Nephron (organoid): ENCODE measurements around the gene STRN4.

Experiments
- H3K27ac Mint-ChIP-seq, 3 experiments: 2 replicates each; pipeline ENCODE4 v1.8.0; 2020; ENCODE audit warnings: mixed read lengths in 3 of 3, mild to moderate bottlenecking in 2 of 3, moderate library complexity in 1 of 3
- H3K27me3 Mint-ChIP-seq: 2 replicates; pipeline ENCODE4 v1.8.0; 2021; ENCODE audit warnings: low read depth, mild to moderate bottlenecking, moderate library complexity, mixed read lengths
- H3K36me3 Mint-ChIP-seq: 2 replicates; pipeline ENCODE4 v1.8.0; 2020; ENCODE audit warnings: low read depth, mixed read lengths
- H3K4me1 Mint-ChIP-seq: 2 replicates; pipeline ENCODE4 v1.8.0; 2020; ENCODE audit warnings: mixed read lengths
- H3K4me3 Mint-ChIP-seq, 3 experiments: 2 replicates each; pipeline ENCODE4 v1.8.0; 2020; ENCODE audit warnings: mild to moderate bottlenecking in 3 of 3, mixed read lengths in 3 of 3, moderate library complexity in 2 of 3
- H3K9me3 Mint-ChIP-seq: 2 replicates; pipeline ENCODE4 v1.8.0; 2020; ENCODE audit warnings: mixed read lengths
- TF ChIP-seq, protein P1 (sequence below), 3 experiments: fragments of 200-600 bp; sonication (generic); IDR thresholded peaks; one replicate each; pipeline ENCODE4 v1.5.0; 2021; ENCODE audit warnings: antibody characterized with exemption in 3 of 3; ENCODE audit not compliant: unreplicated experiment in 3 of 3

Gene STRN4

GRCh38 chr19:46787331-46788261 is 41.3 kb upstream of the STRN4 start:
- Mint-ChIP-seq H3K4me1 (peaks cover 50% of the 10 kb centered on the region), H3K27me3 (peaks cover 6% of the 10 kb centered on the region), H3K9me3 (no peaks in the 10 kb centered on the region), H3K4me3 (peak overlapping the region; percentile 93 to 97 (median 94)), H3K27ac (peak overlapping the region; percentile 95 to 96 (median 95)), H3K36me3 (peaks cover 4% of the 10 kb centered on the region)
- TF ChIP-seq, protein P1, sequence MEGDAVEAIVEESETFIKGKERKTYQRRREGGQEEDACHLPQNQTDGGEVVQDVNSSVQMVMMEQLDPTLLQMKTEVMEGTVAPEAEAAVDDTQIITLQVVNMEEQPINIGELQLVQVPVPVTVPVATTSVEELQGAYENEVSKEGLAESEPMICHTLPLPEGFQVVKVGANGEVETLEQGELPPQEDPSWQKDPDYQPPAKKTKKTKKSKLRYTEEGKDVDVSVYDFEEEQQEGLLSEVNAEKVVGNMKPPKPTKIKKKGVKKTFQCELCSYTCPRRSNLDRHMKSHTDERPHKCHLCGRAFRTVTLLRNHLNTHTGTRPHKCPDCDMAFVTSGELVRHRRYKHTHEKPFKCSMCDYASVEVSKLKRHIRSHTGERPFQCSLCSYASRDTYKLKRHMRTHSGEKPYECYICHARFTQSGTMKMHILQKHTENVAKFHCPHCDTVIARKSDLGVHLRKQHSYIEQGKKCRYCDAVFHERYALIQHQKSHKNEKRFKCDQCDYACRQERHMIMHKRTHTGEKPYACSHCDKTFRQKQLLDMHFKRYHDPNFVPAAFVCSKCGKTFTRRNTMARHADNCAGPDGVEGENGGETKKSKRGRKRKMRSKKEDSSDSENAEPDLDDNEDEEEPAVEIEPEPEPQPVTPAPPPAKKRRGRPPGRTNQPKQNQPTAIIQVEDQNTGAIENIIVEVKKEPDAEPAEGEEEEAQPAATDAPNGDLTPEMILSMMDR (IDR thresholded peaks at IDR 0.05; ENCODE audit: unreplicated experiment in 3 of 3): no peak

GRCh38 chr19:46787040-46787330 is 40.7 kb upstream of the STRN4 start:
- peaks cover 6% of the 10 kb centered on the region for H3K27me3 Mint-ChIP-seq
- peak overlapping the region; percentile 95 to 96 (median 95) for H3K27ac Mint-ChIP-seq
- H3K4me3 Mint-ChIP-seq: peak overlapping the region; percentile 93 to 97 (median 94)
- TF ChIP-seq, protein P1 (IDR thresholded peaks at IDR 0.05; ENCODE audit: unreplicated experiment in 3 of 3): no peak
- H3K36me3 Mint-ChIP-seq: peaks cover 8% of the 10 kb centered on the region
- no peaks in the 10 kb centered on the region for H3K9me3 Mint-ChIP-seq
- H3K4me1 Mint-ChIP-seq: peaks cover 48% of the 10 kb centered on the region

DNA sequence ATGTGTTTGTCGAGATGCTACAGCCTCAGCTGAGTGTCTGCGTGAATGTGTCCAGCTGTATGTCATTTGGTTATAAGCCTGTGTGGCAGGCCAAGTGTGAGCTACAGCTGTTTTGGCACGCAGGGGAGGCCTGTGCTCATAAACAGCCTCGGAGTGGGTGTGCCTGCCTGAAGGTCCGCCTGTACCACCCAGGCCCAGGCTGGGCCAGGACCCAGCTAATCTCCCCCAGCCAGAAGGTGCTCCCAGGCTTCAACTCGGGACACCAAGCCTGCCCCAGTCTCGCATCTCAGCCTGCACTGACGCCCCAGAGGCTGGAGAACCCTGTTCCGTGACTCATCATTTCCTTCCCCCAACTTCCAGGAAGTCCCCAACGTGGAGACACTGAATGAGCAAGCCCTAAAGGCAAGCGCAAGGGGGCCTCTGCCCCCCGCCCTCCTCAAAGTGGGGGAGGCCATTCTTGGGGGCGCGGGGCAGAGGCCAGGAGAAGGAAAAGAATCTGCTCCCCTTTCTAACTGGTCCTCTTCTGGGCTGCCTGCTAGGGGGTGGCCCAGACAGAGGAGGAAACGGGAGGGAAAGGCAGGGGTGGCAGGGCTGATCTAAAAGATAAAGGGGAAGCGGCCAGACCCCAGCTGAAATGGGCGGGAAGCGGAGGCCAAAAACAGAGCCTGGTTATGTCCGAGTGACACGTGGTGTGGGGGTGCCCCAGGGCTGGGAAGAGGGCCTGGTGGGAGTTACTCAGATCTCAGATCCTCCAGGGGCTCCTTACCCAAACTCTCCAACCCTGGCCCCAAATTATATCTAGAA is 40.2 kb upstream of the STRN4 start:
- Mint-ChIP-seq H3K27me3 (peaks cover 6% of the 10 kb centered on the region), H3K4me3 (peak overlapping the region; percentile 93 to 97 (median 94)), H3K9me3 (no peaks in the 10 kb centered on the region), H3K4me1 (peaks cover 45% of the 10 kb centered on the region), H3K36me3 (peaks cover 13% of the 10 kb centered on the region), H3K27ac (peak overlapping the region; percentile 95 to 96 (median 95))
- TF ChIP-seq, protein P1 (IDR thresholded peaks at IDR 0.05; ENCODE audit: unreplicated experiment in 3 of 3): no peak

DNA sequence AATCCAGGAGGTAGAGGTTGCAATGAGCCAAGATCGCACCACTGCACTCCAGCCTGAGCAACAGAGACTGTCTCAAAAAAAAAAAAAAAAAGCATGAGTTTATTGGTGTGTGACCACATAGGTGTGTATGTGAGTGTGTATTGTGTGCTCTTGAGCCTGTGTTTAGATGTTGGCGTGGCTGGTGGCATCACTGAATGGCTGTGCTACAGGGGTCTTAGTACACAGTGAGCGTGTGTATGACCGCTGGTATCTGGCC is 39.7 kb upstream of the STRN4 start:
- H3K4me1 Mint-ChIP-seq: peaks cover 45% of the 10 kb centered on the region
- TF ChIP-seq, protein P1 (IDR thresholded peaks at IDR 0.05; ENCODE audit: unreplicated experiment in 3 of 3): no peak
- H3K9me3 Mint-ChIP-seq: no peaks in the 10 kb centered on the region
- H3K27me3 Mint-ChIP-seq: peaks cover 6% of the 10 kb centered on the region
- H3K27ac Mint-ChIP-seq: peak overlapping the region; percentile 95 to 96 (median 95)
- H3K36me3 Mint-ChIP-seq: peaks cover 14% of the 10 kb centered on the region
- H3K4me3 Mint-ChIP-seq: peak overlapping the region; percentile 93 to 97 (median 94)

DNA sequence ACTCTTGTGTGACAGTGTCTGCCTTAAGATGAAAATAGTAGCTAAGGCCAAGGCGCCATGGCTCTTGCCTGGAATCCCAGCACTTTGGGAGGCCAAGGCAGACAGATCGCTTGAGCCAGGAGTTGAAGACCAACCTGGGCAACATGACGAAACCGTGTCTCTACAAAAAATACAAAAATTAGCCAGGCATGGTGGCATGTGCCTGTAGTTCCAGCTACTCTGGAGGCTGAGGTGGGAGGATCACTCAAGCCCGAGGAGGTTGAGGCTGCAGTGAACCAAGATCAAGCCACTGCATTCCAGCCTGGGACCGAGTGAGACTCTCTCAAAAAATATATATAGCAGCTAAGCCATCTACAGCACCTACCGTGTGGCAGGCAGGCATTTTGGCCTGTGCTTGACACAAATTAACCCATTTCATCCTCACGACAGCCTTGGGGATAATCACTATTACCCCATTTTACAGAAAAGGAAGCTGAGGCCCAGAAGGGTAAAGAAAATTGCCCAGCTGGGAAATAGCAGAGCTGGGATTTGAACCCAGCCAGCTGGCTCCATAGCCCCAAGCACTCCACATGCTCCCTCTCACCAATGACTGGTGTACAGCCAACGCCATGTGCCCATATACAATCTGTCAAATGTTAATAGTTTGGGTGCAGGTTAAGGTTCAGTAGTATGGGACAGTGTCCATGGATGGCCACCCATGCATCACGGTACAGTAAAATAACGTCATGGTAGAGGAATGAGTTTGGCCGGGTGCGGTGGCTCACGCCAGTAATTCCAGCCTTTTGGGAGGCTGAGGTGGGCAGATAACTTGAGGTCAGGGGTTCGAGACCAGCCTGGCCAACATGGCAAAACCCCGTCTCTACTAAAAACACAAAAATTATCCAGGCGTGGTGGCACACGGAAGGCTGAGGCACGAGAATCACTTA is 39.1 kb upstream of the STRN4 start:
- Mint-ChIP-seq H3K27me3 (peaks cover 6% of the 10 kb centered on the region), H3K9me3 (no peaks in the 10 kb centered on the region), H3K4me3 (peak overlapping the region; percentile 93 to 97 (median 94)), H3K4me1 (peaks cover 45% of the 10 kb centered on the region), H3K36me3 (peaks cover 14% of the 10 kb centered on the region), H3K27ac (peak overlapping the region; percentile 95 to 96 (median 96))
- TF ChIP-seq, protein P1 (IDR thresholded peaks at IDR 0.05; ENCODE audit: unreplicated experiment in 3 of 3): no peak
